AG04450 (cell line): ENCODE data around the gene PSEN2. TPM values are rescaled to one million over a fixed set of nuclear protein-coding genes. Genes with fewer than 3 reads are reported as not detected.
"Not testable (repeated sequence)": the region's sequence is repeated elsewhere in the genome, so short reads cannot be mapped to it uniquely, and the experiment has no call there.

ENCODE experiments used
- CTCF ChIA-PET: fragments of 300-600, 350-600 bp; formaldehyde crosslinking; extraction: SDS; loops from one replicate; lab custom pipeline; 2022; ENCODE audit warnings: antibody characterized with exemption, inconsistent platforms; lab: Charles Lee
- POLR2A ChIA-PET: fragments of 350-600 bp; formaldehyde crosslinking; extraction: SDS; loops from one replicate; lab custom pipeline; 2021; ENCODE audit warnings: antibody characterized with exemption, inconsistent platforms; lab: Yijun Ruan, JAX
- DNase-seq: peaks from one replicate; pipeline ENCODE4 v3.0.0-alpha.2; 2011; ENCODE audit warnings: low read depth, low spot score
- H3K27ac ChIP-seq: one replicate; pipeline ENCODE4 v1.5.1; 2012; ENCODE audit warnings: low read depth, low read length, control low read depth
- H3K27me3 ChIP-seq: one replicate; pipeline ENCODE4 v1.6.0; 2012; ENCODE audit warnings: low read length; ENCODE audit not compliant: control insufficient read depth, insufficient read depth
- H3K4me3 ChIP-seq: 2 replicates; pipeline ENCODE4 v1.5.1; 2011; ENCODE audit warnings: mild to moderate bottlenecking, low read depth, low read length, control low read depth
- H3K9me3 ChIP-seq: 2 replicates; pipeline ENCODE4 v1.5.1; 2012; ENCODE audit warnings: low read length; ENCODE audit not compliant: control insufficient read depth, insufficient read depth
- polyA plus RNA-seq: library from polyadenylated mRNA; depleted of rRNA; stranded (reverse); fragments of >200 nt; gene quantifications from 2 replicates; pipeline ENCODE4 v1.2.3, GENCODE V29; 2011
- TF ChIP-seq, protein P1 (sequence below): IDR thresholded peaks from 2 replicates; pipeline ENCODE4 v1.5.1; 2011; ENCODE audit warnings: low read depth, low read length, control low read depth, inconsistent platforms

PSEN2 gene
- polyA plus RNA-seq, 1 experiment = 12.1 TPM

DNA sequence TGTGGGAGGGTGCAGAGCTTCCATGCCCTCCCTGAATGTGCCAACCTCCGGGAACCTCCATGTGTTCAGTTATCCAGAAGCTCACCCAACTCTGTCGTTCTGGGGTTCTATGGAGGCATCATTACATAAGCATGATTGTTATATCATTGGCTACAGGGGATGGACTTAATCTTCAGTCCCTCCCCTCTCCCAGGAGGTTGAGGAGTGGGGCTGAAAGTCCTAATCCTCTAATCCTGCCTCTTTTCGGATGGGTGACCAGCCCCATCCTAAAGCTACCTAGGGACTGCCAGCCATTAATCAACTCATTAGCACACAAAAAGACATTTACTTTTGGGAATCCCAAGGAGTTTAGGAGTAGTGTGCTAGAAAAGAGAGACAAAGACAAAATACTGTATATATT, 32.0 kb upstream of the PSEN2 start:
- POLR2A ChIA-PET = no interaction called here
- CTCF ChIA-PET = interaction anchor here (0.7 to 0.9 kb wide), 2 partner anchors 9 to 291 kb away, joined by 3 read pairs; no protein-coding TSS in a partner anchor
- no peak for DNase-seq
- Histone ChIP-seq H3K27me3 (peaks cover 2% of the 10 kb centered on the region), H3K27ac (no peak overlapping the region), H3K9me3 (peaks cover 3% of the 10 kb centered on the region; the same call in 1 of the 2 replicates), H3K4me3 (no peak overlapping the region)
- TF ChIP-seq, protein P1, sequence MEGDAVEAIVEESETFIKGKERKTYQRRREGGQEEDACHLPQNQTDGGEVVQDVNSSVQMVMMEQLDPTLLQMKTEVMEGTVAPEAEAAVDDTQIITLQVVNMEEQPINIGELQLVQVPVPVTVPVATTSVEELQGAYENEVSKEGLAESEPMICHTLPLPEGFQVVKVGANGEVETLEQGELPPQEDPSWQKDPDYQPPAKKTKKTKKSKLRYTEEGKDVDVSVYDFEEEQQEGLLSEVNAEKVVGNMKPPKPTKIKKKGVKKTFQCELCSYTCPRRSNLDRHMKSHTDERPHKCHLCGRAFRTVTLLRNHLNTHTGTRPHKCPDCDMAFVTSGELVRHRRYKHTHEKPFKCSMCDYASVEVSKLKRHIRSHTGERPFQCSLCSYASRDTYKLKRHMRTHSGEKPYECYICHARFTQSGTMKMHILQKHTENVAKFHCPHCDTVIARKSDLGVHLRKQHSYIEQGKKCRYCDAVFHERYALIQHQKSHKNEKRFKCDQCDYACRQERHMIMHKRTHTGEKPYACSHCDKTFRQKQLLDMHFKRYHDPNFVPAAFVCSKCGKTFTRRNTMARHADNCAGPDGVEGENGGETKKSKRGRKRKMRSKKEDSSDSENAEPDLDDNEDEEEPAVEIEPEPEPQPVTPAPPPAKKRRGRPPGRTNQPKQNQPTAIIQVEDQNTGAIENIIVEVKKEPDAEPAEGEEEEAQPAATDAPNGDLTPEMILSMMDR = no peak

DNA sequence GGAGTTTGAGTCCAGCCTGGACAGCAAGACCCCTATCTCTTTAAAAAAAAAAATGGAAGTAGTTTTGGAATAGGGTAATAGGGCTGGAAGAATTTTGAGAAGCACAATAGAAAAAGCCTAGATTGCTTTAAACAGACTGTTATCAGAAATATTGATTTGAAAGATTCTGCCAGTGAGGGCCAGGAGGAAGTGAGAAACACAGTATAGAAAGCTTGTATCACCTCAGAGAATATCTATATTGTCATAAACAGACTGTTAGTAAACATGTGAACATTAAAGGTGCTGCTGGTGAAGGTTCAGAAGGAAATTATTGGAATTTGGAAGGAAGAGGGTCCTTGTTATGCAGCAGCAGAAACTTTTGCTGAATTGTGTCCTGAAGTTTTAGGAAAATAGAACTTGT, 24.8 kb upstream of the PSEN2 start:
- no peak overlapping the region for H3K27ac ChIP-seq
- CTCF ChIA-PET = no interaction called here
- POLR2A ChIA-PET = no interaction called here
- H3K4me3 ChIP-seq = no peak overlapping the region
- peaks cover 2% of the 10 kb centered on the region for H3K27me3 ChIP-seq
- DNase-seq = no peak
- H3K9me3 ChIP-seq = no peaks in the 10 kb centered on the region
- TF ChIP-seq, protein P1 = no peak

DNA sequence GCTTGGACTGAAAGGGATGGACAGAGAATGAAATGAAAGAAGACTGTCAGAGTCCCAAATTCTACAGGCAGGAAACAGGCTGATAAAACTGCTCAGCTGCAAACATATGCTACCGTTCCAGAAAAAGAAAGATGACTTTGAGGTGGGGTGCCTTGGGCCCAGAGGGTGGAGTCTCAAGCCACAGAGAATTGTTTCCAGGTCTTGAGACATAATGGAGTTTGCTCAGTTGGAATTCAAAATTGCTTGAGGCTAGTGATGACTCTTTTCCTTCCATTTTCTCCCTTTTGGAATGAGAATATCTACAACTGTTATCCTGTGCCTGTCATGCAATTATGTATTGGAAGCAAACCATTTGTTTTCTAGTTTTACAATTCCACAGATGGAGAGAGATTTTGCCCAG, 23.6 kb upstream of the PSEN2 start:
- Histone ChIP-seq H3K27ac (no peak overlapping the region), H3K27me3 (peaks cover 2% of the 10 kb centered on the region), H3K9me3 (no peaks in the 10 kb centered on the region), H3K4me3 (no peak overlapping the region)
- DNase-seq = no peak
- ChIA-PET POLR2A (no interaction called here), CTCF (no interaction called here)
- TF ChIP-seq, protein P1 = no peak

DNA sequence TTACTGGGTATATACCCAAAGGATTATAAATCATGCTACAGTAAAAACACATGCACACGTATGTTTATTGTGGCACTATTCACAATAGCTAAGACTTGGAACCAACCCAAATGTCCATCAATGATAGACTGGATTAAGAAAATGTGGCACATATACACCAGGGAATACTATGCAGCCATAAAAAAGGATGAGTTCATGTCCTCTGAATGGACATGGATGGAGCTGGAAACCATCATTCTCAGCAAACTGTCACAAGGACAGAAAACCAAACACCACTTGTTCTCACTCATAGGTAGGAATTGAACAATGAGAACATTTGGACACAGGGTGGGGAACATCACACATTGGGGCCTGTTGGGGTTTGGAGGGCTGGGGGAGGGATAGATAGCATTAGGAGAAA, 15.9 kb upstream of the PSEN2 start:
- POLR2A ChIA-PET, CTCF ChIA-PET: not testable (repeated sequence)

DNA sequence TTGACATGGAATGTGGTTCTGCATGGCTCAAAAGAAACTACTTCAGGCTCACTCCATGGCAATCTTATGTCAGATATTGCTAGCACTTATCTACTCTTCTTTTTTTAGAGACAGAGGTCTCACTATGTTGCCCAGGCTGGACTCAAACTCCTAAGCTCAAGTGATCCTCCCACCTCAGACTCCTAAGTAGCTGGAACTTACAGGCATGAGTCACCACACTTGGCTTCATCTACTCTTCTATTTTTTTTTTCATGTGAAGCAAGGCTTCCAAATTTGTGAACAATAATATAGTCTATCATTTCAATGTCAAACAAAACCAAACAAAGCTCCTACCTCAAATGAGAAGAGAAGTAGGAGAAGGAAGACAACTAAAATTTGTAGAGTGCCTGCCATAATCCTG, 7.5 kb upstream of the PSEN2 start:
- DNase-seq = no peak
- ChIA-PET POLR2A (interaction anchor here (0.5 kb wide), 2 partner anchors 76 to 569 kb away, joined by 3 to 6 read pairs; no protein-coding TSS in a partner anchor), CTCF (no interaction called here)
- TF ChIP-seq, protein P1 = no peak
- H3K27ac ChIP-seq = no peak overlapping the region
- no peaks in the 10 kb centered on the region for H3K27me3 ChIP-seq
- no peak overlapping the region for H3K4me3 ChIP-seq
- no peaks in the 10 kb centered on the region for H3K9me3 ChIP-seq

More for the DNA sequence above, 15.9 kb upstream of the PSEN2 start:
- not testable (repeated sequence) for H3K4me3 ChIP-seq, H3K27me3 ChIP-seq, H3K27ac ChIP-seq, H3K9me3 ChIP-seq, DNase-seq
